Gastrocnemius medialis (tissue), 4 donors: ENCODE data around the gene PTCSC3.

Experiments
- POLR2A ChIP-seq, 2 donors: fragments of 450-650 bp; IDR thresholded peaks; one replicate each; pipeline ENCODE4 v1.6.1; 2017; ENCODE audit warnings: antibody characterized with exemption in 2 of 2, mild to moderate bottlenecking in 2 of 2, moderate library complexity in 2 of 2
- TF ChIP-seq, protein P1 (sequence below), 5 experiments: fragments of 450-650 bp in 3 of 5; fragments of 200-600 bp in 2 of 5; sonication (generic) in 2 of 5; IDR thresholded peaks in 4 of 5; conservative IDR thresholded peaks in 1 of 5; 1 replicate in 4 of 5; 2 replicates in 1 of 5; pipeline ENCODE4 v1.5.1; 2016 to 2019; ENCODE audit warnings: antibody characterized with exemption in 5 of 5, mild to moderate bottlenecking in 3 of 5, moderate library complexity in 3 of 5

DNA sequence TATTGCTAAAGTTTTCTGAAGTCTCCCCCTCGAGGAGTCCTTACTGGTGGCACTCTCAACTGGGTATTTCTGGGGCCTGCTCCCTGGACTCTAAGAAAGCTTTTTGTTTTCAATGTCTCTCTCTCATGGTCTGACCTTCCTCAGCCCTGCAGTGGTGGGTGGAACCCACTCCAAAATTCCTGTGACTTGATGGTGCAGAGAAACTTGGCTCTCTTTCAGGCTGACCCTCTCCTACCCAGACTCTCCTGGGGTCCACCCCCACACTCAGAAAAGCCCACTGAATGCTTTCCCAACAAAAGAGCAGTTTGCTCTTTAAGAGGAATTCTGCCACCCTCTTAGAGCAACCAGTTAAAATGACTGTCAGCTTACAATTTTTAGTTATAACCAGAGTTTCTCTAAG is 967 bp upstream of the PTCSC3 start:
- no peak for TF ChIP-seq POLR2A (IDR thresholded peaks at IDR 0.05)
- TF ChIP-seq, protein P1, sequence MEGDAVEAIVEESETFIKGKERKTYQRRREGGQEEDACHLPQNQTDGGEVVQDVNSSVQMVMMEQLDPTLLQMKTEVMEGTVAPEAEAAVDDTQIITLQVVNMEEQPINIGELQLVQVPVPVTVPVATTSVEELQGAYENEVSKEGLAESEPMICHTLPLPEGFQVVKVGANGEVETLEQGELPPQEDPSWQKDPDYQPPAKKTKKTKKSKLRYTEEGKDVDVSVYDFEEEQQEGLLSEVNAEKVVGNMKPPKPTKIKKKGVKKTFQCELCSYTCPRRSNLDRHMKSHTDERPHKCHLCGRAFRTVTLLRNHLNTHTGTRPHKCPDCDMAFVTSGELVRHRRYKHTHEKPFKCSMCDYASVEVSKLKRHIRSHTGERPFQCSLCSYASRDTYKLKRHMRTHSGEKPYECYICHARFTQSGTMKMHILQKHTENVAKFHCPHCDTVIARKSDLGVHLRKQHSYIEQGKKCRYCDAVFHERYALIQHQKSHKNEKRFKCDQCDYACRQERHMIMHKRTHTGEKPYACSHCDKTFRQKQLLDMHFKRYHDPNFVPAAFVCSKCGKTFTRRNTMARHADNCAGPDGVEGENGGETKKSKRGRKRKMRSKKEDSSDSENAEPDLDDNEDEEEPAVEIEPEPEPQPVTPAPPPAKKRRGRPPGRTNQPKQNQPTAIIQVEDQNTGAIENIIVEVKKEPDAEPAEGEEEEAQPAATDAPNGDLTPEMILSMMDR (IDR thresholded peaks at IDR 0.05 in 4 of 5, conservative IDR thresholded peaks at IDR 0.05 in 1 of 5) = no peak
